HG02981 (cell line): ENCODE results near the gene C1orf210.

Source experiments
- ATAC-seq: cut with Tn5 transposase; IDR thresholded peaks from one replicate; pipeline ENCODE4 v1.9.1; 2021; ENCODE audit warnings: mild to moderate bottlenecking, moderate library complexity; ENCODE audit not compliant: unreplicated experiment

The C1orf210 gene

DNA sequence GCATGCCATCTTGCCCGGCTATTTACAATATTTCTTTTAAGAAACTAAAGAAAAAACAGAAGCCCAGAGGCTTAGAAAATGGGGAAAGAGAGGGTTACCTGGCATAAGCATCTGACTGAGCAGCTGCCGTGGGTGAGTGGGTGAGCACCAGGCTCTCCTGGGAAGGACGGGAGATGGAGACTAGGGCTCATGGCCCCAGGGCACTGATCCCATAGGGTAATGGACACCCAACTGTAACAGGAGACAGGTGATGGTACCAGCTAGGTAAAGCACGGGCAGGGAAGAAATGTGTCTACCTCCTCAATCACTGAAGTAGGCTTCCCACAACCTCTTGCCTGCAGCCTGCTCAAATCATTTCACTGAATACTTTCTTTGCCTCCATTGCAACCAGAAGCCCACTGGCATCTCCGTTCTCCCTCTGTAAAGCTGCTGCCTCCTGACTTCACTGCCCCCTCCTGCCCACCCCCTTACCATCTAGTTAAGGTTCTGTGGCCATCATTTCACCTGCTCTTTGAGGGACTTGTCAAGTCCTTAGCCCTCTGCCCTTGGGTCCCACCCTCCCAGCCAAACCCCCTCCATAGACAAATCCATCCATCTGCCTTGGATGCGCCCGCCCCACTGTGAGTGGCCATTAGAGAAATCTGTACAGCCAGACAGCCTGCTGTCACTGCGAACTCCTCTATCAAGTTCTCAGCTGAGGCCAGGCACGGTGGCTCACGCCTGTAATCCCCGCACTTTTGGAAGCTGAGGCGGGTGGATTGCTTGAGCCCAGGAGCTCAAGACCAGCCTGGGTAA lies 9.4 kb downstream of the C1orf210 start:
- no peak for ATAC-seq

DNA sequence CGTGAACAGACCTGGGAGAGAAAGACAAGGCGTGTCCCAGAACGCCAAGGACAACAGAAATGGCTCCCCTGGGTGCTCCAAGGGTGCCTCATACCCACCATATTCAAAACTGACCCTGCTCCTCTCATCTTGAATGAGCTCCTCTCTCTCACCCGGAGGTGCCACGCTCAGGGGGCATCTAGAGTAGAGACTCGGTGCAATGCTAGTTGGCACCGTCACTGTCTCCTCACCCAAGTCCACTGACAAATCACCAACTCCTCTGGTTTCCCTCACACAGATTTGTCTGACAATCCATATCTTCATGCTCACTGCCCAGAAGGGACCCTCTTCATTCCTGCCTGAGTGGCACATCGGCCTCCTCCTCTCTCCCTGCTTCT lies 10.6 kb downstream of the C1orf210 start:
- no peak for ATAC-seq

DNA sequence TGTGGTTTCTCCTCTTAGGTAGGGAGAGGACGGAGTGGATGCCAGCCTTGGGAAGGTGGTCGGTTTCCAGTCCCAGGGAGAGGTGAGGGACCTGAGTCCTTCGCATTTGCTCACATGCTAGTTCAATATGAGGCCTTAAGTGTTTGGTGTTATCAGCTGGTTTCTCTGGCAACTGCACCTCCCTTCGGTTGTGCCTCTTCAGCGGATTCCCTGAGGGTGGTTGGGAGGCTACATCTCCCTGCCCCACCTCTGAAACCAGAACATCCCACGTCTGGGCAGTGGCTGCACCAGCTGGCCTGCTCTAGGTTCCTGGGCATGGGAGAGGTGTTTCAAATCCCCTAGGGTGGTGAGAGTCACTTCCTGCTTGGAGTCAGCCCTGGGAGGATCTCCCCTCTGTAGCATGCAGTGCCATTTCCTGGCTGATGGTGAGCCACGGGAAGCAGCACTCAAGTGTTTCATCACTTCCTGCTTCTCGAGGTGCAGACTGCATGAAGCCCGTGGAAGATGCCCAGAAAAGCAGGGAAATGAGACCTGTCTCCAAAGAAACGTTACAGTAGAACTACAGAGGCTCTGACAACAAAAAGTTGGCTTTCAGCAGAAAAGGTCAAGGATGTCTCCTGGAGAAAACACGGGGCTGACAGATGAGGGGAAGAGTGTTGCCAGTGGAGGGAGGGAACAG lies 11.1 kb downstream of the C1orf210 start:
- no peak for ATAC-seq

DNA sequence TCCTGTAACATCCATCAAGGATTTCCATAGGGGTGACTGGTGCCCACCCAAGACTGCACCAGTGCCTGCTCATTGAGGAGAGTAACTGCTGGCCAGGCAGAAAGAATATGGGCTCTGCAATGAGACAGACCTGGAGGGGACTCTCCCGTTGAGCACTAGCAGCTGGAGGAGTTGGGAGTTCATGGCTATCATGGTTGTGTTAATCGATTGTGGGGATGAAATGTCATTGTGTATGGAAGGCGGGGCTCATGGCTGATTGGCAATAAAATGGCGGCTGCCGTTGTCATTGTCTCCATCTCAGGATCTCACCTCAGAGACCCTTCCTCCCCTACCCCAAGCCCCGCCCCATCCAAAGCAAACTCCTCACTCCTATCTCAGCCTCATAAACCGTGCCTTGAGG lies 11.7 kb downstream of the C1orf210 start:
- ATAC-seq = no peak

DNA sequence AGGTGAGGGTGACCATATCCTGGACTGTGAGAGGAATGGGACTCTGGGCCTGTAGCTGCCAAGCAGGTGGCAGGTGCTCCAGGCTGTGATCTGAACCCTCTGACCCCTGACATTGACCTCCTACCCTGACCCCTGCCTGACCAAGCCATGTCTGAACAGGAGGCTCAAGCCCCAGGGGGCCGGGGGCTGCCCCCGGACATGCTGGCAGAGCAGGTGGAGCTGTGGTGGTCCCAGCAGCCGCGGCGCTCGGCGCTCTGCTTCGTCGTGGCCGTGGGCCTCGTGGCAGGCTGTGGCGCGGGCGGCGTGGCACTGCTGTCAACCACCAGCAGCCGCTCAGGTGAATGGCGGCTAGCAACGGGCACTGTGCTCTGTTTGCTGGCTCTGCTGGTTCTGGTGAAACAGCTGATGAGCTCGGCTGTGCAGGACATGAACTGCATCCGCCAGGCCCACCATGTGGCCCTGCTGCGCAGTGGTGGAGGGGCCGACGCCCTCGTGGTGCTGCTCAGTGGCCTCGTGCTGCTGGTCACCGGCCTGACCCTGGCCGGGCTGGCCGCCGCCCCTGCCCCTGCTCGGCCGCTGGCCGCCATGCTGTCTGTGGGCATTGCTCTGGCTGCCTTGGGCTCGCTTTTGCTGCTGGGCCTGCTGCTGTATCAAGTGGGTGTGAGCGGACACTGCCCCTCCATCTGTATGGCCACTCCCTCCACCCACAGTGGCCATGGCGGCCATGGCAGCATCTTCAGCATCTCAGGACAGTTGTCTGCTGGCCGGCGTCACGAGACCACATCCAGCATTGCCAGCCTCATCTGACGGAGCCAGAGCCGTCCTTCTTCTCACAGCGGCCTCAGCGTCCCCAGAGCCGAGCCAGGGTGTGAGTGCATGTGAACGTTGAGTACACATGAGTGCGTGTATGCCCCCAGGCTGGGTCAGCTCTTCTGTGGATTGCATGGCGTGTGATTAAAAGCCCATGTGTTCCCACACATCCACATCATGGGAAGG lies 12.5 kb downstream of the C1orf210 start:
- no peak for ATAC-seq

DNA sequence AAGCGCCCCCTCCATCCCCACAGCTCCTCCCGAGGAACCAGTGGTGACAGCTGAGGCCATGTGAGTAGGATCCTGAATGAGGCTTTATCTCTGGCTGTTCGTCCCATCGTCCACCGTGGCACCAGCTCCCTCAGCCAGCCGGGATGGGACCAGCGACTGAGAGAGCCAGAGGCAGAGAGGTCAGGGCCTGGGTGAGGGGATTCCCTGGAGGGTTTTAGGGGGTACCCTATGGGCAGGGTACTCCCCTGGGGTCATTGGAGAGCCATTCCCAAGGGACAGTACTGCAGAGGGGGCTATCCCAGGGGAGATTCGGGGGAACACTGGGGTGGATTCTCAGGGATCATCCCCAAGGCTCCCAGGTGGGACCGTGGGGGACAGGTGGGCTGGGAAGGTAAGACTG lies 13.2 kb downstream of the C1orf210 start:
- no peak for ATAC-seq

DNA sequence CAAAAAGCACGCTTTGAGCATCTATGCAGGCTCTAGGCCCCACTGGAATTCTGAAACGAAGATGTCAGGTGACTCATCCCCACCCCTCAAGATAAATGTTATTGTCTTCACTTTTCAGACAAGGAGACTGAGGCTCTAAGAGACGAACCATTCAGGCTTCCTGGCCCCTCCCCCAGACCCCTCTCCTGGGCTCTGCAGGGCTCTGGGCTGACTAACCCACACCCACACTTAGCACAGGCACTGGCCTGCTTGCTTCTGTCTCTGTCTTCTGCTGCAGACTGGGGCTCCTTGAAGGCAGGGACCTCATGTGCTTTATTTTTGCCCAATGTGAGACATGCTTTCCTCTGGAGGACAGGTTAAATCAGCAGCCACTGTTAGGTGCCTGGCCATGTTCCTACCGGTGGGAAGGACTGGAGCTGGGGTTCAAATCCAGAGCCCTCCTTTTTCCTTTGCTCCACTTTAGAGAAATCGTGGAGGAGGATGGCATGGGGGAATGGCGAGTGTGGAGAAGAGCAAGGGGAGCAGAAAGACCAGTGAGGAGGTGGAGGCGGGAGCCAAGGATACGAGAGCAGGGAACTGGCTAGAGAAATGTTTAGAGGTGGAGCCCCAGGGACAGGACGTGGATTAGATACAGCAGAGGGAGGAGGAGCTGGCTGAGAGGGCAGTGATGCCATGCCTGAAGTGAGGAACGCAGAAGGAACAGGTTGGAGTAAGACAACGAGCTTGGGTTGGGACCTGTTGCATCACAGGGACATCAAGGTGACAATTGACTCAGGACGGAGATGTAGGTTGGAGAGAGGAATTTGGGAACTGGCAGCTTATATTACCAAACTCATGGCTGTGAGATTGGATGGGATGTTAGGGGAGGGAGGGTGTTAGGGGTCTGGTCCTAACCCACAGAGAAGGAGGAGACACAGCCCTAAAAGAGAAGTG lies 13.9 kb downstream of the C1orf210 start:
- no peak for ATAC-seq

DNA sequence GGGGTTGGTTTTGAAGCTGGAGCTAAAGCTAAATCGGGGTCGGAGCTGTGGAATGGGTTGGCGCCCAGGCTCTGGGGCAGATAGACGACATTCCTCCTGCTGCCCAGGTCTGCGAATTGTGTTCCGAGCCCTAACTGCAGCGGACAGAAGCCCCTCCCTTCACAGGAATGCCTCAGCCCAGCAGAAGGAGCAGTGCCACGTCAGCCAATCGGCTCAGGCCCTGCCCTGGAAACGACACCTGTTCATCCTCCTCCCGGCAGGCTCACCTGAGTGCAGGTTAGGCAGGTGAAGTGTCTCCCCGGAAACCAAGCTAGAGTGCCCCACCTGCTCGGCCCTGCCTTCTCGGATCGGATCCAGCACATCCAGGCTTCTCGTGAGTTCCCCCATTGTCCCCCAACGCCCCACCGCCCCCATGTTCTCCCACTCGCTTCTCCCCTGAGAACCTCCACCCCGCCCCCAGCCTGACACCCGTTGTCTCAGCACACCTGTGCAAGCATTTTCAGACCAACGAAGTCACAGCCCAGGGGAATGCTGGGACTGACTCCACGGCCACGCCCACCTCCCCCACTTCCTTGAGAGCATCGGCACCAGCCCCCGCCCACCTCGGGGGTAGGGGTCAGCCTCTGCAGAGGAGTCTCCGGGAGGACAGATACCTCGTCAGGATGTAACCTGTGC lies 14.8 kb downstream of the C1orf210 start:
- ATAC-seq = no peak

DNA sequence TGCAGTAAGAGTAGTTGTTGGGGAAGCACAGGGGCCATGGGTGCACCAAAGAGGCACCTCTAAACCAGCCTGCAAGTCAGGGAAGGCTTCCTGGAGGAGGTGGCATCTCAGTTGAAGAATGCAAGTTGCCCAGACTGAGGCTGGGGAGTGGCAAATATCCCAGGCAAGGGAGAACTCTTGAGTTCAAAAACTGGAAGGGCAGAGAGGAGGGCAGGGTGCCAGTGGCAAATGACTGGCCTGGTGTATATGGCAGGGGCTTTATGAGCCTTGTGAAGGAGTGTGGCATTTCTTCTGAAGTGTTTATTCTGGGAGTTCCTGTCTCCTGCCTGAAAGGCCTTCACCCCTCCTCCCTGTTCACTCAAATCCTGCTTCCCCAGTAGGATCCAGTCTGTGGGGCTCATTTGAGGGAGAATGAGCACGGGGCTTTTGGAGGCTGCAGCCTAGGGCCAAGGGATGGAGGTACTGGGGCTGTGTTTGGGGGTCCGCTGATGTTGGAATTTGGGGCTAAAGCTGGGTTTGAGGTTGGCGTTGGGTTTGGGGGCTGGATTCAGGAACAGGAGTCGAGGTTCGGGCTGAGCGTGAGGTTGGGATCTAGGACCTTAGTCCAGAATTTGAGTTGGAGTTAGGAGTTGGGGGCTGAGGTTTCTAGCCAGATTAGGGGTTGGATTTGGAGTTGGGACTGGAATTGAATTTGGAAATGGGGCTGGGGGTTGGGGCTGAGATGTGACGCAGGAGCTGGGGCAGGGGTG lies 15.6 kb downstream of the C1orf210 start, which contains the start of gene TMEM125:
Gene TMEM125 (plus strand): TSS at position 357 of the 749 bp plus-strand sequence. CDS start 2,740 bp downstream, outside the sequence.
- ATAC-seq = no peak

DNA sequence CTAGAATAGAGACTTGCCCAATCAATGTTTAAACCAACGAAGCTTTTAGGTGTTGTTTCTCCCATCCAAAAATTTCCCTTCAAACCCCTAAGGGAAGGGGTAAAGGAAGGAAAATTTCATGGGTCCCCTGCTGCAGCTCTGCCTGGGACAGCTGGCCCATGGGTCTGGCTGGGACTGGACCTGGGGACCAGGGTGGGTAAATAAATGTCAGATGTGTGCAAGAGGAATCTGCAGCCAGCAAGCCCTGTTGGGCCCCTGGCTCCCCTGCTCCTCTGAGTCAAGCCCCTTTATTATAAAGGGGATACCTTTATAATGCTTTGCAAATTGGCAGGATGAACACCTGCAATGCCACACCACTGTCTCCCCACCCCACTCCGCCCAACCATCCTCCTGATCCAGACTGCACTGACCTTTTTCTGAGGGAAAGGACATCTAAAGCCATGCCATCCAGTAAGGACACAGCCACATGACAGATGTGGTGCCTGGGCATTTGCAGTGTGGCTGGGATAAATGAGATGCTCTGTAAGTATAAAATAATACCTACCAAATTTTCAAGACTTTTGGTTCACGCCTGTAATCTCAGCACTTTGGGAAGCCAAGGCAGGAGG lies 17.5 kb downstream of the C1orf210 start:
- ATAC-seq = no peak

DNA sequence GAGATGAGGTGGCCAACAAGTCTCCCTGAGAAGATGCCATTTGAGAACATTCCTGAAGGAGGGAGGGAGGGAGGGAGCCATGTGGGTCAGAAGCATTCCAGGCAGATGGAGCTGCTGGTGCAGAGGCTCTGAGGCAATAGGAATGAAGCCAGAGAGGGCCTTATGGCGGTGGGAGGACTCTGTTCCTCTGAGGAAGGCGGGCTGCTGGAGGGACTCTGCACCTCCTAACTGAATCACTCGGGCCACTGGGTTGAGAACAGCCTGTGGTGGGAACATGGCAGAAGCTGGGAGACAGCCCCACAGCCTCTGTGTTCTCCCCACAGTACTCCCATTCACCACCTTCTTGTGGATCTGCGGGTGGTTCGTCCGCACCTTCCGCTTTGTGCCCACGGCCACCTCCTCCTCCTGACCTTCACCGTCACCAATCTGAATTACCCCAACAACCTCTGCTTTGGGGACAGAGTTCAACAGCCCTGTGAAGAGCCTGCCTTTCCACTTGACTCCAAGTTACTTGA lies 18.0 kb downstream of the C1orf210 start:
- ATAC-seq = no peak

DNA sequence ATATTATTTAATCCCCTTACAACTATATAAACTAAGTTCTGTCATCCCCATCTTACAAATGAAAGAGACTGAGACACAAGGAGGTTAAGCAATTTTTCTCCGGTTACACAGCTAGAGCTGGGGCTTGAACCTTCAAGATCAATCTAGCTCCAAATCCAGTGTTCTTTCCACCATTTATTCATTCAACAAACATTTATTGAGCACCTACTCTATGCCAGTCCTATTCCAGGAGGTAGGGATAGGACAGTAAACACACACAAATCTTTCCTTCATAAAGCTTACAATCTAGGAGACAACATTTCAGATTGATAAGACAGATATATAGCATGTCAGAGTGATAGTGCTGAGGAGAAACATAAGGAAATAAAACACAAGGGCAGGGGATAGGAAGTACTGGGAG lies 18.5 kb downstream of the C1orf210 start:
- no peak for ATAC-seq

DNA sequence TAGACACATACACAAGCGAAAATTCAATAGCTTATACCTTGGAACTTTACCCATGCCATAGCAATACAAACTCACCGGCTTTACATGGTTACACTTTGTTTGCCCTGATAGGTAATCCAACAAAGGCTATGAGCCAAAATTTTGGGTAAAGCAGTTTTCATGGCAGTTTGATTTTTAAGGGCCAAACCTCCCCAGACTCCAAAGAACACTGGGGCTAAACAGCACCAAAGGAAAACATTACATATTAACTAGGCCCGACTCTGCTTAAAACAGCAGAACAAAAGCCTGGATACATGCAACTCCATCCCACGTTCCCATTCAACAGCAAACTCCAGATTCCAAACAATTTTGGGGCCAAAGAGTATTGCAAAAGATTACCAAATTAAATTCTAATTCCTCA lies 19.9 kb downstream of the C1orf210 start:
- ATAC-seq = no peak

DNA sequence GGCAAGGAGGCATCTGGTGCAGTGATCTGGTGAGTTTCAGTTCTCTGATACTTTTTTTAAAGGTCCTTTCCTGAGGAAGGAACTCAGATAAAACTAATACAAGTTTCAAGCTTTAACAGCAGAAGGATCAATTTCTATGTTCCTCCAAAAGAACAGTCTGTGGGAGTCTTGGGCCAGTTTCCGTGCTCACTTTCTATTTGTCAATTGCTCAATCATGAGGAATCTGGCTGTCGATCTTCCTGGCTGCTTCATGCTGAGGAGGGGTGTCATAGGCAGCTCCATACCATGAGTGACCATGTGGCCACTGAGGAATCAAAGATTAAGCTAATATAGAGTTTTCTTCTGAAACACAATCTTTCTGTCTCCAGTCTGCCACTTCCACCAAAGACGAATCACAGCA lies 27.0 kb downstream of the C1orf210 start:
- ATAC-seq = no peak

DNA sequence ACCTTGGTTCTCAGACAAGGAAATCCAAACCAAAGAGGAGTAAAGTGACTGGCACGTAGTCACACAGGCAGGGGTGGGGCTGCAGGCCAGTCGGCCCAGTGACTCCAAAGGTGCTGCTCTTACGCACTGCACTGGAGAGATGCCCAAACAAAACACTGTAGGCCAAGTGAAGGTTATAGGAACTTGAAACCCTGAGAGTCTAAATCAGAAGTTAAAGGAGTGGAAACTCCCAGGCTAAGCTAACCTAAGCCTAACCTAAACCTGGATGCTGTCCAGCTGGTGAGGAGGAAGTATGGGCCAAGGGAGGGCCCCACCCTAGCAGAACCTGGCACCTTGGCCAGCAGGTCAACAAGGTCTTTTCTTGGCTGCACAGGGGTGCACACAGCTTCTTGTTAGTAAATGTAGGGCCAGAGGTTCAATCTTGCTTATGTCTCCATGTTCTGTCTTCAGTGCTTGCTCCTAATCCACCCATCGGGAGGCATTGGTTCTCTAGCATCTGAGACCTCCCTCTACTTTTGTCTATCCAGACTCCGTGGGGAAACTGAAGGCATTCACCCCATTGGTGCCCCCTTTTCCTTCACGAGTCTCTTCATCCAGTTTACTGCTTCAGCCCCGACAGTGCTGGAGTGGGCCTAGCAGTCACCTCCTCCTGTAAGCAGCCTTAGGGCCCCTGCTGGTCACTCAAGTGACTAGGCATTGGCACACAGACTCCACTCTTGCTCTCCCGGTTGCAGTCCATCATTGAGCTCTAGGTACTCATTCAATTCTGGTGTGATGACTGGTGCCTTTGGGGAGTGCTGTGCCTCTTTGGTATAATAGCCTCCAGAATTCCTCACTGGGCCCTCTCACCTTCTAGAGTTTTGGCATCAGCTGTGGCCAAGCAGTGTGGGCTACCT lies 28.5 kb downstream of the C1orf210 start:
- no peak for ATAC-seq

DNA sequence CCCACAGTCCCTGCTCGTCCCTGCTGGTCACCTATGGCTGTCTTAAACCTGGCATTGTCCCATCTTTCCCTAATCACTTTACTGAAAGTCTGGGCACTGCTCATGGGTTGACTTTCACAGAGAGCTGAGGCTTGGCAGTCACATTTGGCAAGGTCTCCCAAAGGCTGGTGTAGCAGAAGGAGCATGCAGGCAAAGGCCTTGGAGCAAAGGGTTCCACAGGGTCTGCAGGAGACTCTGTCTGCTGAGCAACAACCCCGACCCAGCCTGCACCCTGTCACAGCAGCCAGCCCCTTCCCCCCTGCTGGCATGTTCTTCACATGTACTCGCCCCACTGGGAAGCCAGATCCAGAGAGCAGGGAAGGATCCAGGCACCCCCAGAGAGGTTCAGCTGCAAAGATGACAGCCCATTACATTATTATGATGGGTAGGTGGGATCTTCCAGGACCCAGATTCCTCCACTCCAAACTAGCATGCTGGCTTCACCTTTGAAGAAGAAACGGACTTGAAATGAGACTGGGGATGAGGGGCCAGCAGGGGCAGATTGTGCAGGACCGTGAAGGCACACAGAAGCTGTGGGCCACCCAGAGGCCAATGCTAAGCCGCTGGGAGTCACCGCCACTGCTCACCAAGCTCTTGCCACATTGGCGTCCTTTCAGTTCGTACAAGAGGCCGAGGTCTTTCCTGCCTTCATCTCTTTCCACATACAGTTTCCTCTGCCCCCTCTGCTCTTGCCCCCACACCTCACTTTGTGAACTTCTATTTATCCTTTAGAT lies 29.8 kb downstream of the C1orf210 start:
- no peak for ATAC-seq
